Raji (cell line): ENCODE results near the gene GABRG3.

ENCODE experiments used
- POLR2A ChIP-seq: IDR thresholded peaks from 2 replicates; pipeline ENCODE4 v1.6.1; 2011; ENCODE audit warnings: low read depth, low read length, control low read depth; ENCODE audit not compliant: insufficient read depth

Gene GABRG3

GRCh38 chr15:27396996-27397395, 426.0 kb downstream of the GABRG3 start:
- no peak for TF ChIP-seq POLR2A

GRCh38 chr15:27398631-27399161, 427.7 kb downstream of the GABRG3 start:
- TF ChIP-seq POLR2A, result no peak

DNA sequence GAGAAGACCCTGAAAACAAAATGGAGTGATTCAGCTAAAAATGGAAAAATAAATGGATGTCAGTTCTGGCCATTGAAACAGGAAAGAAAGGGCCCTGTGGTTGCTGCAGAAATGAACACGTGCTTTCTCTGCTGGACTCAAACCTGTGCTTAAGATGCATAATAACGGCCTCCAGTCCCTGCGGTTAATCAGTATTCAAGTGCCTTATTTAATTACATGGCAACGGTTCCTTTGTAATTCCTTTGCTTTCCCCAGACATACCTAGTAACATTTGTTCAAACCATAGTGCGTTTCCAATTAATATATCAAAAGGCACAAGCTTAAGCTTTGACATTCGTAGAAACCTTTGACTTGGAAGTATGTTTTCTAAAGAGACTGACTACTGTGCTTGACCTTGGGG, 428.3 kb downstream of the GABRG3 start:
- TF ChIP-seq POLR2A, result no peak

- no peak for TF ChIP-seq POLR2A
These were observed 430.5 kb downstream of the GABRG3 start for GRCh38 chr15:27401471-27401870.

GRCh38 chr15:27408428-27408827, 437.4 kb downstream of the GABRG3 start:
- TF ChIP-seq POLR2A, result no peak

DNA sequence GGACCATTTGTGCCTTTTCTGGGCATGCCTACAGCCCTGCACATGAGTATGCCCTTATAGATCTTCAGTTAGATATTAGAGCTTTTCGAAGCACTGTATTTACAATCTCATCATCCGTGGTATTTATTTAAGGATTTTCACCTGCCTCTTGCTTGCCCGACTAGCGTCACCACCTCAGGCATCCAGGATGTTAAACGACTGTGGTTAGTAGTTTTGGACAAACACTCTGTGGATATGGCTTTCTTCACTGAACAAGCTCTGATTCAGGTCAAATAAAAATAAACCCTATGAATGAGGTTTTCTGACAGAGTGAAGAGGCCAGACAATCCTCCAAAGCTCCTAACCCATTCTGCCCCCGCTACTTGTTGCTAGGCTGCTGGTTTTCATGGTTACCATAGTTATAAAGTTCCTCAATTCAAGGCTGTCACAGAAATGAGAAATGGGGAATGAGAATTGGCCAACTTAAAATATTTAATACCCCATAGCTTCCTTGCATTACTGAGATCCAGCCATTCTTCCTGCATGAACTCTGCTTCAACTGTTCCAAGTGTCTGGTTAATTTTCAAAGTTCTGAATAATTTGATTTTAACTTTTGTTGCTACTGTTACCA, 440.1 kb downstream of the GABRG3 start:
- no peak for TF ChIP-seq POLR2A

GRCh38 chr15:27412415-27412814, 441.4 kb downstream of the GABRG3 start:
- no peak for TF ChIP-seq POLR2A

- no peak for TF ChIP-seq POLR2A
These were observed 443.3 kb downstream of the GABRG3 start for GRCh38 chr15:27414168-27414870.

DNA sequence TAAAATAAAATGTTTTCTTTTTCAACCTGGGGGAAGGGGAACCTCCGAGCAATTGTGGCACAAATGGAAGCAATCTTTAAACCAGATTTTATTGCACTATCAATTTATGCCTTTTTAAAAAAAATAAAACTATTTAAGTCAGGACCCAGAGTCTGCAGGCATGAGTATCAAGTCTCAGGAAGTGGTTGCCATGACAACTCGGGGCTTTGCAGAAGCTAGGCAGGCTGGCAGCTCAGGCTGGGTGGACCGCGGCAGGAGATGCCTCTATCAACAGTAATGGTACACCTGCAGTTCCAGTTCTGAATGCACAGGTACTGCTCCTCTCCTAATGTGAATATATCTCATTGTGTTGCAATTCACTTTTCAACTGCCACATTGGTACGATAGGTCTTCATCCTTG, 447.7 kb downstream of the GABRG3 start:
- no peak for TF ChIP-seq POLR2A

GRCh38 chr15:27422997-27423396, 452.0 kb downstream of the GABRG3 start:
- TF ChIP-seq POLR2A, result no peak

DNA sequence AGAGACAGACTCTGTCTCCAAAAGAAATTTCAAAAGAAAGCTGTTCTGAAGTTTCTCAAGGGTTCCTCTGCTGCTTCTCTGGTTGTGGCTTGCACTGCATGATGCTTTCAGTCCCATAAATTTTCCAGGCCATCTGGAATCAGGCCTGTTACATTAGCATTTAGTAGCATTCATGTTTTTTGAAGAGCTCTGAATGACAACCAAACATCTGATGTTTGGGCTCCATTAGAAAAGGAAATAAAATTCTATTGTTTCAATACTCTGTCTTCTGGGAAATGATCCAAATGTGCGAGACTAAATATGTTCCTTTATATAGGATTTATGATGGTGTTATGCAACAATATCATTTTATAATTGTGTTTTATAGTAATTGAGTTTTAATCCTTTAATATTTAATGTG, 455.8 kb downstream of the GABRG3 start:
- TF ChIP-seq POLR2A, result no peak

- TF ChIP-seq POLR2A, result no peak
These were observed 456.3 kb downstream of the GABRG3 start for GRCh38 chr15:27427276-27427675.

DNA sequence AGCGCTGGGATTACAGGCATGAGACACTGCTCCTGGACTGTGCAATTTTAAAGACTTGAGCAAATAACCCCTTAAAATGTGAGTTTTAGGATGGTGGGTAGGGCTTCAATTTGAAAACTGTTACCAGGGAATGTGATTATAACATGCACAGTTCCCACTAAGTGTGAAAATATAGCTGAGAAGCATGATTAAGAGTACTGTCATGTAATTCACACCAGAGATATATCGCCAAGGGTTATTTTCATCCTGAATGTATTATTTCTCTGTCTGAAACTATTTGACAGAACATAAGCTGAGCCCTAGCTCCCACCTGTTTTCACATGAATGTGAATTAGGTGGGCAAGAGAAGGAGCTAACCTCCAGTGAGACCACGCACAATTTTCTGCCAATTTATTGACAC, 457.2 kb downstream of the GABRG3 start:
- TF ChIP-seq POLR2A, result no peak

DNA sequence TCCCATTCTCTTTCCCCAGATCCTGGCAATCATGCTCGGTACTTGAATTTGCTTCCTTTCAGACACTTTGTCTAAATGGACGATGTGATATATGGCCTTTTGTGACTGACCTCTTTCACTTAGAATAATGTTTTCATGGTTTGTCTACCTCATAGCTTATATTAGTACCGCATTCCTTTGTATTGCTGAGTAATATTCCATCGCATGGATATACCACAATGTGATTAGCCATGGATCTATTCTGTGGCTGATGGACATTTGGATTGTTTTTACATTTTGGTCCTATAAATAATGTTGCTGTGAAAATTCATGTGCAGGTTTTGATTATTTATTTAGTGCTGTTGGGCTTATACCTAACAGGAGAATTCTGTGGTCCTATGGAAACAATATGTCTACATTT, 458.6 kb downstream of the GABRG3 start:
- no peak for TF ChIP-seq POLR2A

- no peak for TF ChIP-seq POLR2A
These were observed 462.6 kb downstream of the GABRG3 start for GRCh38 chr15:27433604-27434003.

DNA sequence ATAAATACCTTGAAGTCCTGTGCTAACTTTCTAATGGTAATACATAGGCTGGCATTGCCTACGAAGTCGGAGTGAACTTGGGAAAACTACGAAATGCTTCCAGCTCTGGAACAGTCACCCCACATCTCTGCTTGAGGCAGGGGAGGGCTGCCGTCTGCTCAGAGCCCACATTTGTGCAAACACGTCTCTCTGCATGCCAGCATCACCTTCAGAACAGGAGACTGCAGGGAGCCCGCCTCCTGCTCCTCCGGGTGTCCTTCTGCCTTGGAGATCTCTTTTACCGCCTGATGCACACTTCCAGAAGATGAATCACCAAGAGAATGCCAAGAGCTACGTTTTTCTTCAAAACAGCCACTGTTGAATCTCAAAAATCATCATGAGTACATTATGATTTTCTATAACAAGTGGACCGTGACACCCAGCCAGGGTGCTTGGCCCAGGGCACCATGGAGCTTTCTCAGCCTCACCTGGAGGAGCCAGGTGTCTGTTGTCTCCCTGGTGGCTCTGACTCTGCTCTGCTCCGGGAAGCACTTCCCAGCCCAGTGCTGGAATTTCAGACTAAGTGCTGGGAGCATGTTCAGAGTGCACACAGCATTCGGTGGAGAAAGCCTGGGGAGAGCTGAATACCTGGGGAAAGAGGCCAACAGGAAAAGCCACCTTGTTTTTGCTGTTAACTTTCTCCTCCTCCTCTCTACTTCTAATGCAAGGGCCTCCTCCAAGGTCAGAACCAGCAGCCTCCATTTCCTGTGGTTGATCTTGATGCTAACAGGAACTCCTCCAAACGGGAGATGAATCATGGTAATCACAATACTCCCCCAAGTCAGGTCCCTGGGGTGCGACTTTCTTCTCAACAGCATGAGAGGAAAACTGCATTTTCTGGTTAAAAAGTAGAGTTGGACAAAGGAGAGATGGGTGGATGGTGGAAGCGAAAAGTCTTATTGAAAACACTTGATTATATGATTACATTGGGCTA, 467.7 kb downstream of the GABRG3 start:
- TF ChIP-seq POLR2A, result no peak

DNA sequence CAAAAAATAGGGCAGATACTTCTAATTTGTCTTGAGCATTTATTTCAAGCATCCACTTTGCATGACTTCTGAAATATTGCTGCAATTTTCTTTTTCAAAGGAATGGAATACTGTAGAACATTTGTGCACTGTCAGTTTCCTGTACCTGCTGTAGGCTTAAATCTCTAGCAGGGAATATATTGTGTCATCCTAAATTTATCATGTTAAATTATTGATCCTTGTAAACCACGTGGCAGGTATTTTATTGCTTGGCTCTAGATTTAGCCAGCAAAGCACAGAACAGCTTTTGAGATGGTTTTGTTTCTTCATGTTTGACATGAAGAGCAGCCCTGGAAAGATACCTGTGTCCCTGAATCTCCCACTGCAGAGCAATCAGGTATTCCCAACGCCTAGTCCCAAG, 470.1 kb downstream of the GABRG3 start:
- no peak for TF ChIP-seq POLR2A
